PC-3 (cell line): ENCODE measurements around the gene KCNJ6.

Source experiments
- CTCF ChIP-seq: fragments of 300-600 bp; sonication (generic); conservative IDR thresholded peaks from 2 replicates; pipeline ENCODE4 v1.5.1; 2017; ENCODE audit warnings: antibody characterized with exemption, low read depth, mild to moderate bottlenecking, low read length
- EZH2 ChIP-seq: fragments of 300-600 bp; sonication (generic); IDR thresholded peaks from one replicate; pipeline ENCODE4 v1.6.1; 2017; ENCODE audit warnings: antibody characterized with exemption, mild to moderate bottlenecking, low read length; ENCODE audit not compliant: unreplicated experiment

GRCh38 chr21:37860416-37860815, 55.8 kb downstream of the KCNJ6 start:
- TF ChIP-seq CTCF (no peak), EZH2 (no peak)
